Fibroblast of lung (primary cell): ENCODE measurements around the gene CEP164. TPM values are rescaled to one million over a fixed set of nuclear protein-coding genes. Genes with fewer than 3 reads are reported as not detected.

Experiments
- DNase-seq, 2 donors: peaks; one replicate each; pipeline versions ENCODE4 v3.0.0 to v3.0.0-alpha.2; 2010; ENCODE audit warnings: low read depth in 2 of 2
- H2AFZ ChIP-seq: 2 replicates; pipeline ENCODE4 v1.5.1; 2012; ENCODE audit warnings: low read length, control low read depth, inconsistent platforms
- H3K27ac ChIP-seq: 2 replicates; pipeline ENCODE4 v1.5.1; 2011; ENCODE audit warnings: low read length, control low read depth; ENCODE audit not compliant: insufficient read depth
- H3K27me3 ChIP-seq: 2 replicates; pipeline ENCODE4 v1.5.1; 2011; ENCODE audit warnings: mild to moderate bottlenecking, low read length; ENCODE audit not compliant: control insufficient read depth, insufficient read depth
- H3K36me3 ChIP-seq: 2 replicates; pipeline ENCODE4 v1.5.1; 2011; ENCODE audit warnings: low read length; ENCODE audit not compliant: control insufficient read depth, insufficient read depth
- H3K4me1 ChIP-seq: 2 replicates; pipeline ENCODE4 v1.5.1; 2011; ENCODE audit warnings: low read length; ENCODE audit not compliant: control insufficient read depth, insufficient read depth; ENCODE audit errors: extremely low read depth
- H3K4me2 ChIP-seq: 2 replicates; pipeline ENCODE4 v1.5.1; 2011; ENCODE audit warnings: low read length, control low read depth; ENCODE audit not compliant: insufficient read depth; ENCODE audit errors: extremely low read depth
- H3K4me3 ChIP-seq, 4 experiments: fragments of 200-600 bp in 1 of 4; sonication (generic) in 1 of 4; replicated peaks in 1 of 4; 2 replicates each; pipeline ENCODE4 v1.5.1; 2011 to 2016; ENCODE audit warnings: low read length in 4 of 4, low read depth in 3 of 4, mild to moderate bottlenecking in 3 of 4, control low read depth in 2 of 4, inconsistent platforms in 1 of 4, mixed read lengths in 1 of 4; ENCODE audit not compliant: insufficient read depth in 1 of 4; ENCODE audit errors: control extremely low read depth in 1 of 4
- H3K79me2 ChIP-seq: 2 replicates; pipeline ENCODE4 v1.5.1; 2012; ENCODE audit warnings: mild to moderate bottlenecking, low read length, inconsistent platforms; ENCODE audit not compliant: control insufficient read depth, insufficient read depth
- H3K9ac ChIP-seq: 2 replicates; pipeline ENCODE4 v1.5.1; 2011; ENCODE audit warnings: mild to moderate bottlenecking, low read length, control low read depth; ENCODE audit not compliant: insufficient read depth
- H3K9me3 ChIP-seq: 2 replicates; pipeline ENCODE4 v1.5.1; 2012; ENCODE audit warnings: low read depth, low read length; ENCODE audit not compliant: control insufficient read depth, insufficient read depth
- H4K20me1 ChIP-seq: 2 replicates; pipeline ENCODE4 v1.5.1; 2011; ENCODE audit warnings: low read length; ENCODE audit not compliant: control insufficient read depth, insufficient read depth; ENCODE audit errors: extremely low read depth
- EZH2 ChIP-seq: IDR thresholded peaks from 2 replicates; pipeline ENCODE4 v1.5.1; 2012; ENCODE audit warnings: low read length, control low read depth, mild to moderate bottlenecking; ENCODE audit errors: missing control alignments
- polyA plus RNA-seq, 2 donors: library from polyadenylated mRNA; depleted of rRNA in 1 of 2; stranded (reverse) in 1 of 2; unstranded in 1 of 2; fragments of >200 nt; gene quantifications; 2 replicates each; pipeline ENCODE4 v1.2.1, GENCODE V29; 2011 to 2012; ENCODE audit warnings: missing spikeins in 1 of 2
- total RNA-seq: library from RNA; depleted of rRNA; stranded (reverse); fragments of >200 nt; gene quantifications from 2 replicates; pipeline ENCODE4 v1.2.1, GENCODE V29; 2014
- TF ChIP-seq, protein P1 (sequence below), 2 donors: IDR thresholded peaks in 1 of 2; conservative IDR thresholded peaks in 1 of 2; 1 replicate in 1 of 2; 2 replicates in 1 of 2; pipeline ENCODE4 v1.5.1; 2011 to 2012; ENCODE audit warnings: low read length in 2 of 2, control low read depth in 1 of 2, inconsistent platforms in 1 of 2, low read depth in 1 of 2, mild to moderate bottlenecking in 1 of 2

CEP164 gene
- total and polyA plus RNA-seq, 2 donors (not counting 1 experiment from before 2014, with no cell fraction given), result 16.1 to 33.5 TPM

DNA sequence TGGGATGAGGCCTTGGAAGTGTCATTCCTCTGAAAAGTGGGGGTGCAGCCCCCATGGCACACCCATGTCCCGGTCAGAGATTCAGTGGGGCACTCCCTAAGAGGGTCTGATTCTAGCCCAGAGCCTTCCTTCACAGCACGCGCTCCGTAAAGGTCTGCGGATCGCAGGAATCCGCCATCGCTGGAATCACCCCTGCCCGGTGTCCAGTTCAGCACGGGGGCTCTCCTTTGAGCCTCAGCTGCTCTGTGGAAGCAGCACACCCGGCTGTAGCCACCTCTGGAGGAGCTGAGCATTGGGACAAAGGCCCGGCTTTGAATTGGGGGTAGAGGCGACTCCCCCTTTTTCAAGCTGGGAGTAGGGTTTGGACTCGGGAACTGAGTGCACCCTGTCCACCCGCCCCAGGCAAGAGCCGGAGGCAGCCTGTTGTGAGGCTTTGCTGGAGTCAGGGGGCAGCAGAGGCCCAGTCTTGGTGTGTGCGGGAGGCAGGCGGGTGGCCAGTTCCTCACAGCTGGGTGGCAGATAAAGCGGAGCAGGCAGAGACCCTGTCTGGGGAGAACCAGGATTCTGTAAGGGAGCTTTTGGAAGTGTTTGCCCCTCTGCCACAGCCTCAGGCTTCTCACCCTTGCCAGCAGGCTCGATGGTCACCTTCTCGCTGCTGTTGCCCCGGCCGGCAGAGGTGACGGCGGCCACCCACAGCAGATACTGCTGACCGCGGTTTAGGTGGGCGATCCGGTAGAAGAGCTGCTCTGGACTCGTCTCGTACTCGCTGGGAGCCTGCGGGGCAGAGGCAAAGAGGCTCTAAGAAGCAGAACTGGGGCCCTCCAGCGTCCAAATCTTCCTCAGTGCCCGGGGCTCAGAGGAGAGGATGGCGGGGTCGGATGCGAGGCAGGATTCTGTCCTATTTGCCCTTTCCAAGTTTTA lies 115.9 kb downstream of the CEP164 start:
- Histone ChIP-seq H3K4me3 (no peak overlapping the region), H3K4me2 (no peak overlapping the region), H3K9ac (no peak overlapping the region), H3K27me3 (peaks cover 17% of the 10 kb centered on the region), H2AFZ (no peak overlapping the region), H3K36me3 (no peaks in the 10 kb centered on the region), H3K4me1 (no peaks in the 10 kb centered on the region), H3K27ac (no peak overlapping the region), H3K79me2 (no peaks in the 10 kb centered on the region), H3K9me3 (no peaks in the 10 kb centered on the region), H4K20me1 (no peaks in the 10 kb centered on the region)
- TF ChIP-seq, protein P1, sequence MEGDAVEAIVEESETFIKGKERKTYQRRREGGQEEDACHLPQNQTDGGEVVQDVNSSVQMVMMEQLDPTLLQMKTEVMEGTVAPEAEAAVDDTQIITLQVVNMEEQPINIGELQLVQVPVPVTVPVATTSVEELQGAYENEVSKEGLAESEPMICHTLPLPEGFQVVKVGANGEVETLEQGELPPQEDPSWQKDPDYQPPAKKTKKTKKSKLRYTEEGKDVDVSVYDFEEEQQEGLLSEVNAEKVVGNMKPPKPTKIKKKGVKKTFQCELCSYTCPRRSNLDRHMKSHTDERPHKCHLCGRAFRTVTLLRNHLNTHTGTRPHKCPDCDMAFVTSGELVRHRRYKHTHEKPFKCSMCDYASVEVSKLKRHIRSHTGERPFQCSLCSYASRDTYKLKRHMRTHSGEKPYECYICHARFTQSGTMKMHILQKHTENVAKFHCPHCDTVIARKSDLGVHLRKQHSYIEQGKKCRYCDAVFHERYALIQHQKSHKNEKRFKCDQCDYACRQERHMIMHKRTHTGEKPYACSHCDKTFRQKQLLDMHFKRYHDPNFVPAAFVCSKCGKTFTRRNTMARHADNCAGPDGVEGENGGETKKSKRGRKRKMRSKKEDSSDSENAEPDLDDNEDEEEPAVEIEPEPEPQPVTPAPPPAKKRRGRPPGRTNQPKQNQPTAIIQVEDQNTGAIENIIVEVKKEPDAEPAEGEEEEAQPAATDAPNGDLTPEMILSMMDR (conservative IDR thresholded peaks at IDR 0.05 in 1 of 2, IDR thresholded peaks at IDR 0.05 in 1 of 2; ENCODE audit: low read depth in 1 of 2, low read length in 2 of 2), result peak; percentile 46 to 54
- peak; percentile 74 for TF ChIP-seq EZH2
- DNase-seq, result peak; percentile 25 to 29

DNA sequence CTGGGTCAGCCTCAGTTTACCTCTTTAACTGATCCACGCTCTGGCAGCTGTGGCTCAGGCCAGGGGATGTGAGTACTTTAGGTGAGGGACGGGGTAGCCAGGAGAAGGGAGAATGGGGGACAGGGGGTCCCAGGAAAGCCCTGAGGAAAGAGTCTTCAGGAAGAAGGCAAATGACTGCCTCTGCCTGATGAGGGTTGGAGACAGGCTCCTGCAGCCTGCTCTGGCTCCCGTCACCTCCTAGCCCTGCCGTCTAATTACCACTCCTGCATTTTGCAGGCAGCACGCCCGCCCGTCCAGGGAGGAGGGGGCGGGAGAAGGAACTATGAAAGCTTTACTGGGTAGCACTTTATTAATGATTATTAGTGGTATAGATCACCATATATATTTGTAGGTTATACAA lies 116.6 kb downstream of the CEP164 start:
- Histone ChIP-seq H3K27me3 (peaks cover 17% of the 10 kb centered on the region), H3K4me1 (no peaks in the 10 kb centered on the region), H3K9ac (no peak overlapping the region), H3K79me2 (no peaks in the 10 kb centered on the region), H3K36me3 (no peaks in the 10 kb centered on the region), H2AFZ (no peak overlapping the region), H3K4me2 (no peak overlapping the region), H3K9me3 (no peaks in the 10 kb centered on the region), H4K20me1 (no peaks in the 10 kb centered on the region), H3K27ac (no peak overlapping the region), H3K4me3 (no peak overlapping the region)
- TF ChIP-seq, protein P1 (conservative IDR thresholded peaks at IDR 0.05 in 1 of 2, IDR thresholded peaks at IDR 0.05 in 1 of 2; ENCODE audit: low read depth in 1 of 2, low read length in 2 of 2), result no peak
- TF ChIP-seq EZH2, result peak; percentile 12
- DNase-seq, result no peak

DNA sequence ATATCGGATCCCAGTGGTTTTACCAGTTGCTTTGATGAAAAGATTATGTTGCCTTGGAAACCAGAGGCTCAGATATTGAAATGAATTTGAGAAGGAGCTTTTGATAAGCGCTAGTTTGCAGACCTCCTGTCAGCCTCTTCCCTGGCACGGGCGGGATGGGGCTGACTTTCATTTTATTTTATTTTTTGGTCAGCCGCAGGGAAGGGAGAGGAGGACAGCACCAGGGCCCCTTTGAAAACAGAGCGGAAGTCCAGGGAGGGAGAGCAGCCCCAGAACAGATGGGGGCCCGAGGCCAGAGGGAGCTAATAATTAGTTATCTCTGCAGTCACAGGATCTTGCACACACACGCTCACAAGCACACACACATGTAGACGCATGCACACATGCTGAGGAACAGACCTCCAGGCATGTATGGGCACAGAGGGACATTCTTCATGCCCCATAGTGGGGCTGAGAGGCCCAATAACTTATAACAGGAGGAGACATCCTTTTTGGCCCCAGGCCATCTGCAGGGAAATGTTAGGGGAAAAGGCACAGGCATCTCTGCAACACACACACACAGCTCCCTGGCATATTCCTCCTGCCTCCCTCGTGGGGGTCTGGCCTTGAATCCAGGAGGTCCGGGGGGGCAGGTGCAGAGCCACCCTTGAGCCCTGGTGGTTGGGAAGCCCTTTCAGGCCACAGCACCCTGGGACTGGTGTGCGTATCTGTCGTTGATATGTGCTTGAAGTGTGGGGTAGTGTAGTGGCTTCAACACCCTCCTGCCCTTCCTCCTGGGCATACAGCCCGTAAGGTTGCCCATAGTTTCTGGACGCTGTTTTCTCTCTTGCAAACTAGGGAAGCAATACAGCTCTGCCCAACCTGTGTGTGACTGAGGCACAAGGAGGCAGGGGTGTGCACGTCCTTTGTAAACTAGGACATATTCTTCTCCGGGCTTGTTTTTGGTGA lies 117.3 kb downstream of the CEP164 start:
- Histone ChIP-seq H2AFZ (no peak overlapping the region), H3K4me1 (no peaks in the 10 kb centered on the region), H3K36me3 (no peaks in the 10 kb centered on the region), H3K9me3 (no peaks in the 10 kb centered on the region), H3K27me3 (peaks cover 17% of the 10 kb centered on the region), H3K4me3 (no peak overlapping the region), H4K20me1 (no peaks in the 10 kb centered on the region), H3K79me2 (no peaks in the 10 kb centered on the region), H3K4me2 (no peak overlapping the region), H3K9ac (no peak overlapping the region), H3K27ac (no peak overlapping the region)
- TF ChIP-seq EZH2, result no peak
- TF ChIP-seq, protein P1 (conservative IDR thresholded peaks at IDR 0.05 in 1 of 2, IDR thresholded peaks at IDR 0.05 in 1 of 2; ENCODE audit: low read depth in 1 of 2, low read length in 2 of 2), result no peak
- no peak for DNase-seq
